ENCODE results near the gene GOLGA6A.
"Not testable (repeated sequence)": the region's sequence is repeated elsewhere in the genome, so short reads cannot be mapped to it uniquely, and the experiment has no call there.

GOLGA6A gene

DNA sequence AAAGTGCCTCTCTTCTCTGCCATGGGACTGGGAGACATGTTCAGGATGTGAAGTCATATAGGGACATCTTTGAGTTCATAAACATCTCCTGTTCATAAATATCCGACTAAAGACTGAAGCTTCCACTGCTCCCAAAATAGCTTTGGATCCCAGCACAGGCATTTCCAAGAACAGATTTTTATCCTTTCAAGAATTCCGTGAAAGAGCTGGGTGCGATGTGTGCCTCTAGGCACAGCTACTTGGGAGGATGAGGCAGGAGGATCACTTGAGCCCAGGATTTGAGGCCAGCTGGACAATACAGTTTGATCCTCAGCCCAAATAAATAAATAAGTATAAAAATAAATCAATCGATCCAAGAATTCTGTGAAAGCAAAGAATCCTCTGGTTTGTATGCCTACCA is 41.3 kb upstream of the GOLGA6A start:
- Histone ChIP-seq H3K4me1 (ENCODE audit: control insufficient read depth, insufficient read depth, low read length) (peaks cover 18% of the 10 kb centered on the region), H3K9me3 (ENCODE audit: control insufficient read depth, insufficient read depth, low read length) (no peaks in the 10 kb centered on the region), H3K36me3 (ENCODE audit: control insufficient read depth, insufficient read depth, low read length) (no peaks in the 10 kb centered on the region), H3K4me3 (ENCODE audit: low read depth, low read length) (no peak overlapping the region), H3K9ac (ENCODE audit: low read depth, low read length) (no peak overlapping the region), H3K27me3 (ENCODE audit: control insufficient read depth, insufficient read depth, low read length) (peaks cover 65% of the 10 kb centered on the region)

GRCh38 chr15:74123131-74123429 is 40.7 kb upstream of the GOLGA6A start:
- peaks cover 59% of the 10 kb centered on the region for H3K27me3 ChIP-seq (ENCODE audit: control insufficient read depth, insufficient read depth, low read length)

DNA sequence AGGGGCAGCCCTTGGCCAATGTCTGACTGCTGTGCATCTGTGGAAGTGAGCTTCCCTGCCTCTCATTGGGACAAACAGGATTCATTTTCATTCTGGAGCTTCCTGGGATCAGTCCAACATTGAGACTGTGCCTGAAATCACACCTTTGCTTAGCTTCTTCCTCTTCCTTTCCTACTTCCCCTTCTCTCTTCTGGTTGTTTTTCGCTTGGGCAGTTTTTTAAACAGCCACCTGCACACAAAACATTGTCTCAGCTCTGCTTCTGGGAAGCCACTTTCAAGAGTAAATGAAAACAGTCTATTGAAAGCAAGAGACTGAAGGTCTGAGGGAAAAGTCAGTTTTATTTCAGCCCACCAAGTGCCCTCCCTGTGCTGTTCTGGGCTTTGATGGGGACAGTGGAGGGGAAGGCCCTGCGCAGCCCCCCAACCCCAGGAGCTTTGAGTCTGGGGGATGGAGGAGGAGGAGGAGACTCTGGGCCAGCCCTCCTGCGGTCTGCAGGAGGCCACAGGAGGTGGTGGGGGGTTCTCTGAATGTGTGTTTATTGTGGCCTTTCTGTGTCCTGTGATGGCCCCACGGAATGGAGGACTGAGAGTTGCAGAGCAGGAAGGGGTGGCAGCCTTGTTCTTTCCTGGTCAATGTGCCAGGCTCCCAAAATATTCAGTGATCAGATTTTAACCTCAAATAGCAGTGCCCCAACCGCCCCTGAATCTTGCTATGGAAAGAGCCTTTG is 40.2 kb upstream of the GOLGA6A start:
- Histone ChIP-seq H3K9me3 (ENCODE audit: control insufficient read depth, insufficient read depth, low read length) (no peaks in the 10 kb centered on the region), H3K36me3 (ENCODE audit: control insufficient read depth, insufficient read depth, low read length) (no peaks in the 10 kb centered on the region), H3K4me3 (ENCODE audit: low read depth, low read length) (no peak overlapping the region), H3K27me3 (ENCODE audit: control insufficient read depth, insufficient read depth, low read length) (peaks cover 54% of the 10 kb centered on the region), H3K9ac (ENCODE audit: low read depth, low read length) (no peak overlapping the region), H3K4me1 (ENCODE audit: control insufficient read depth, insufficient read depth, low read length) (peaks cover 18% of the 10 kb centered on the region)

More at GRCh38 chr15:74123131-74123429, 40.7 kb upstream of the GOLGA6A start:
- H3K9ac ChIP-seq (ENCODE audit: low read depth, low read length) = no peak overlapping the region
- H3K4me1 ChIP-seq (ENCODE audit: control insufficient read depth, insufficient read depth, low read length) = peaks cover 18% of the 10 kb centered on the region
- H3K36me3 ChIP-seq (ENCODE audit: control insufficient read depth, insufficient read depth, low read length) = no peaks in the 10 kb centered on the region
- H3K9me3 ChIP-seq (ENCODE audit: control insufficient read depth, insufficient read depth, low read length) = no peaks in the 10 kb centered on the region
- no peak overlapping the region for H3K4me3 ChIP-seq (ENCODE audit: low read depth, low read length)

DNA sequence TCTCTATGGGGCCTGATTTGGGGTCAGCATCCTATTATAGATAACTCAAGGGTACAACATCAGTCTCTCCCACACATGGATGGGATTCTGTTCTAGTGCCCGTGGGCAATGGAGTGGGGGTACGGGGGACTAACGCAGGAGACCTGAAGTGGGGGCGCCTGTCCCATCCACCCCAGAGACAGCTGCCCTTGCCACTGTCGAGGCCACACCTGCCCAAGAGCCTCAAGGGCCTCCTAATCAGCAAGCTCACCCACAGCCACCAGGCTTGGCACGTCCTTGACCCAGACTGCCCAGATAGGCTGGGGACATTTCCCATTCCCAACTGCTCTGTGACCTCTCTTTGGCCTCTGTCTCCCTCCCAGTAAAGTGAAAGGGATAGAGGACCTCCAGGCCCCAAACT is 39.5 kb upstream of the GOLGA6A start:
- Histone ChIP-seq H3K36me3 (ENCODE audit: control insufficient read depth, insufficient read depth, low read length) (no peaks in the 10 kb centered on the region), H3K9me3 (ENCODE audit: control insufficient read depth, insufficient read depth, low read length) (no peaks in the 10 kb centered on the region), H3K9ac (ENCODE audit: low read depth, low read length) (no peak overlapping the region), H3K4me3 (ENCODE audit: low read depth, low read length) (no peak overlapping the region), H3K27me3 (ENCODE audit: control insufficient read depth, insufficient read depth, low read length) (peaks cover 49% of the 10 kb centered on the region), H3K4me1 (ENCODE audit: control insufficient read depth, insufficient read depth, low read length) (peaks cover 15% of the 10 kb centered on the region)

DNA sequence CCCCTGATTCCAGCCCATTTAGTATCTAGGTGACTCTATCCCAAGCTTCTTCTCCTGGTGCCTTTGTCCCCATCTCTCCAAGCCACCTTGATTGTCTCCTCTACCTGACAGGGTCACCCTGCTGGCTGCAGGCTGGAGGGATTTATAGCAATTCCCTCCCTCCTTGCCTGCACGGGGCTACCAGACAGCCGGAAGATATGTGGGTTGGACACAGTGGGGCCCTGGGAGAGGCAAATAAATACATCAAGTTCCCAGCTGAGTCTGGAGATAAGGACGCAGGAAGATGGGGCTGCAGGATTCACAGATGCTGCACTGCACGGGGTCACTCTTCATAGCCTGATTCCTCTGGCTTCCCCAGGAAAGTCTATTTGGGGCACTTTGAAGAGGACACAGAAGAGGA is 38.7 kb upstream of the GOLGA6A start:
- H3K9me3 ChIP-seq (ENCODE audit: control insufficient read depth, insufficient read depth, low read length) = no peaks in the 10 kb centered on the region
- H3K27me3 ChIP-seq (ENCODE audit: control insufficient read depth, insufficient read depth, low read length) = peaks cover 40% of the 10 kb centered on the region
- no peak overlapping the region for H3K4me3 ChIP-seq (ENCODE audit: low read depth, low read length)
- no peaks in the 10 kb centered on the region for H3K36me3 ChIP-seq (ENCODE audit: control insufficient read depth, insufficient read depth, low read length)
- peaks cover 15% of the 10 kb centered on the region for H3K4me1 ChIP-seq (ENCODE audit: control insufficient read depth, insufficient read depth, low read length)
- H3K9ac ChIP-seq (ENCODE audit: low read depth, low read length) = no peak overlapping the region

DNA sequence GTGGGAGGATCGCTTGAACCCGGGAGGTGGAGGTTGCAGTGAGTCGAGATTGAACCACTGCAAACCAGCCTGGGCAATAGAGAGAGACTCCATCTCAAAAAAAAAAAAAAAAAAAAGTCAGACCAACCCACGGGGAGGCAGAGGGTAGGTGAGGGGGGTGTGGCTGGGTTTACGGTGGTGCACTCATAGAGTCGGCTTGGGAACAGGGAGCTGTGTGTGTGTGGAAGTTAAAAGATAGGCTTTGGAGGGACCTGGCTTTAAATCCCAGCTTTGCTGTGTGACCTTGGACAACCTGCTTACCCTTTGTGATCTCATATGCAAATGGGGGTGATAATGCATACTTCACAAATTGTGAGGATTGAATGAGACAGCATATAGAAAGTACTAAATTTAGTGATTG is 38.1 kb upstream of the GOLGA6A start:
- Histone ChIP-seq H3K36me3 (ENCODE audit: control insufficient read depth, insufficient read depth, low read length) (no peaks in the 10 kb centered on the region), H3K4me3 (ENCODE audit: low read depth, low read length) (no peak overlapping the region), H3K9me3 (ENCODE audit: control insufficient read depth, insufficient read depth, low read length) (no peaks in the 10 kb centered on the region), H3K9ac (ENCODE audit: low read depth, low read length) (no peak overlapping the region), H3K27me3 (ENCODE audit: control insufficient read depth, insufficient read depth, low read length) (peaks cover 34% of the 10 kb centered on the region), H3K4me1 (ENCODE audit: control insufficient read depth, insufficient read depth, low read length) (peaks cover 15% of the 10 kb centered on the region)

GRCh38 chr15:74109713-74110112 is 27.4 kb upstream of the GOLGA6A start:
- H3K4me3 ChIP-seq (ENCODE audit: low read depth, low read length) = no peak overlapping the region
- no peaks in the 10 kb centered on the region for H3K9me3 ChIP-seq (ENCODE audit: control insufficient read depth, insufficient read depth, low read length)
- no peaks in the 10 kb centered on the region for H3K36me3 ChIP-seq (ENCODE audit: control insufficient read depth, insufficient read depth, low read length)
- no peaks in the 10 kb centered on the region for H3K4me1 ChIP-seq (ENCODE audit: control insufficient read depth, insufficient read depth, low read length)
- no peak overlapping the region for H3K9ac ChIP-seq (ENCODE audit: low read depth, low read length)
- H3K27me3 ChIP-seq (ENCODE audit: control insufficient read depth, insufficient read depth, low read length) = no peaks in the 10 kb centered on the region

GRCh38 chr15:74108611-74109010 is 26.3 kb upstream of the GOLGA6A start:
- H3K9ac ChIP-seq (ENCODE audit: low read depth, low read length); H3K36me3 ChIP-seq (ENCODE audit: control insufficient read depth, insufficient read depth, low read length); H3K27me3 ChIP-seq (ENCODE audit: control insufficient read depth, insufficient read depth, low read length); H3K4me1 ChIP-seq (ENCODE audit: control insufficient read depth, insufficient read depth, low read length); H3K9me3 ChIP-seq (ENCODE audit: control insufficient read depth, insufficient read depth, low read length); H3K4me3 ChIP-seq (ENCODE audit: low read depth, low read length): not testable (repeated sequence)

DNA sequence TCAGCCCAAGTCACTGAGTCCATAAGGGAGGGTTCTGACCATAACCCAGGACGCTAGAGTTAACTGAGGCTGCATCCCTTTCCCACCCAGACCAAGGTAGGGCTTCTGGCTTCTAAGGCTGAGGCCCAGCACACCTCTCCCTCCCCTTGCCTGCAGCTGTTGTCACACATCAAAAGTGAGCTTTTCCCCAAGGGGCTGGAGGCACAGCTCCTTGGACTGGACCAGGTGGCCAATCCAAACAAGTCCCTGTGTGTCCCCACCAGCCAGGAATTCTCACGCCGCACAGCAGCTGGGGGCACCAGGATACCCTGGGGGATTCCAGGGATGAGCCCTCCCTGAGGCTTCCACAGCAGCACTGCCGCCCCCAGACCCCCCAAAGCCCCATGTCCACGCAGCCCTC is 25.8 kb upstream of the GOLGA6A start:
- no peaks in the 10 kb centered on the region for H3K27me3 ChIP-seq (ENCODE audit: control insufficient read depth, insufficient read depth, low read length)
- H3K36me3 ChIP-seq (ENCODE audit: control insufficient read depth, insufficient read depth, low read length) = no peaks in the 10 kb centered on the region
- no peak overlapping the region for H3K4me3 ChIP-seq (ENCODE audit: low read depth, low read length)
- no peak overlapping the region for H3K9ac ChIP-seq (ENCODE audit: low read depth, low read length)
- no peaks in the 10 kb centered on the region for H3K4me1 ChIP-seq (ENCODE audit: control insufficient read depth, insufficient read depth, low read length)
- H3K9me3 ChIP-seq (ENCODE audit: control insufficient read depth, insufficient read depth, low read length) = no peaks in the 10 kb centered on the region

DNA sequence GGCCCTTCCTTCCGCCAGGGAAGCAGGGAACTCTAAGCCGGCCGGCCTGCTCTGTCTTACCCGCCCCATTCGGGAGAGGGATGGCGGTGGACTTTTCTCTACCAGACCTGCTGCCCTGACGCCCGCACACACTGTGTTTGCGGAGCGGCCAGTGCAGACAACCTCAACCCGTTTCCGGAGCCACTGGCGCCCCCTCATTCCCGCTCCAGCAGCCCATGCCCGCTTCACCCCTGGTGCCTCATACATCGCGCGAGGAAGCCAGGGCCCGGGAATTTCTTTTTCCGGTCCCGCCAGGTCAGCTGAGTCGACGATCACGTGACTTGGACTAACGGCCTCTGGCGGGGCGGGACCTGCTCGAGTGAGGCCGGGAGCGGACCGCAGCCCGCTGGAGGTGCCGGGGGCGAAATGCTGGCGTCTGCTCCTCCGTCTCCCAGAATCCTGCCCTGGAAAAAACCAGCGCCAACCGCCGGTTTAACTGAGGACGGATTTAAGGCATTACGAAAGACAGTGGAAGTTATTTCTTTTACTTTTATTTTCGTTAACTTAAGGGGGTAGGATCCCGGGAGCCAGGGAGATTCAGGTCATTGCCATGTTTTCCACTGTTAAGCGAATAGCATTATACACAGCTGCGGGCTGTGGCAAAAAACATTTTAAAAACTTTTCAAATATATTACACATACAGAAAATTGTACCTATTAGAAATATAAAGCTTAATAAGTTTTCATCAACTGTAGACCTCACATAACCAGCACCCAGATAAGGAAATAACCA is 17.8 kb upstream of the GOLGA6A start:
- not testable (repeated sequence) for H3K9ac ChIP-seq (ENCODE audit: low read depth, low read length); H3K27me3 ChIP-seq (ENCODE audit: control insufficient read depth, insufficient read depth, low read length); H3K4me1 ChIP-seq (ENCODE audit: control insufficient read depth, insufficient read depth, low read length); H3K9me3 ChIP-seq (ENCODE audit: control insufficient read depth, insufficient read depth, low read length); H3K36me3 ChIP-seq (ENCODE audit: control insufficient read depth, insufficient read depth, low read length)
- H3K4me3 ChIP-seq (ENCODE audit: low read depth, low read length) = peak overlapping the region; percentile 30

- H3K4me3 ChIP-seq (ENCODE audit: low read depth, low read length); H3K27me3 ChIP-seq (ENCODE audit: control insufficient read depth, insufficient read depth, low read length); H3K36me3 ChIP-seq (ENCODE audit: control insufficient read depth, insufficient read depth, low read length); H3K9me3 ChIP-seq (ENCODE audit: control insufficient read depth, insufficient read depth, low read length); H3K4me1 ChIP-seq (ENCODE audit: control insufficient read depth, insufficient read depth, low read length); H3K9ac ChIP-seq (ENCODE audit: low read depth, low read length): not testable (repeated sequence)
Observed at GRCh38 chr15:74096753-74097474, 14.6 kb upstream of the GOLGA6A start.

GRCh38 chr15:74095610-74096009 is 13.3 kb upstream of the GOLGA6A start:
- H3K4me3 ChIP-seq (ENCODE audit: low read depth, low read length); H3K9me3 ChIP-seq (ENCODE audit: control insufficient read depth, insufficient read depth, low read length); H3K9ac ChIP-seq (ENCODE audit: low read depth, low read length); H3K36me3 ChIP-seq (ENCODE audit: control insufficient read depth, insufficient read depth, low read length); H3K4me1 ChIP-seq (ENCODE audit: control insufficient read depth, insufficient read depth, low read length); H3K27me3 ChIP-seq (ENCODE audit: control insufficient read depth, insufficient read depth, low read length): not testable (repeated sequence)
